Colonic mucosa (tissue), 4 donors: Measurements from ENCODE around the gene GFRA3. TPM values are rescaled to one million over a fixed set of nuclear protein-coding genes. Genes with fewer than 3 reads are reported as not detected.
"Not testable (repeated sequence)": the region's sequence is repeated elsewhere in the genome, so short reads cannot be mapped to it uniquely, and the experiment has no call there.

Experiments used
- DNase-seq: peaks from one replicate; pipeline ENCODE4 v3.0.0-alpha.2; 2020
- H3K27ac ChIP-seq: fragments of 200-600 bp; one replicate; pipeline ENCODE4 v1.8.0; 2021
- H3K27me3 ChIP-seq: fragments of 200-600 bp; one replicate; pipeline ENCODE4 v1.8.0; 2021
- H3K36me3 ChIP-seq: fragments of 200-600 bp; one replicate; pipeline ENCODE4 v1.8.0; 2021
- H3K4me1 ChIP-seq: fragments of 200-600 bp; one replicate; pipeline ENCODE4 v1.8.0; 2021; ENCODE audit warnings: mild to moderate bottlenecking
- H3K4me3 ChIP-seq: fragments of 200-600 bp; one replicate; pipeline ENCODE4 v1.8.0; 2021
- H3K9ac ChIP-seq, 2 donors: one replicate each; pipeline ENCODE4 v1.7.0; 2013; ENCODE audit warnings: control low read depth in 2 of 2, low read depth in 2 of 2, low read length in 2 of 2
- H3K9me3 ChIP-seq: fragments of 200-600 bp; one replicate; pipeline ENCODE4 v1.8.0; 2021
- CTCF ChIP-seq: fragments of 200-600 bp; IDR thresholded peaks from one replicate; pipeline ENCODE4 v1.8.0; 2022; ENCODE audit warnings: antibody characterized with exemption, mild to moderate bottlenecking
- intact Hi-C: fragments of 100-400 bp; cut with DNase I; formaldehyde crosslinking; loops from one replicate; pipeline ENCODE4 v1.14.1; 2022
- total RNA-seq, 2 donors: library from RNA; stranded (reverse); fragmentation: NEBNext Ultra II Directional in 1 of 2; extraction: Animal tissue kit (Norgen Biotek cat#: 25700) in 1 of 2; gene quantifications; one replicate each; pipeline ENCODE4 v1.2.1, GENCODE V29; 2021
- donor health status: healthy.
- donor health status: DM: no; HTN: no; CAD: no.
- donor health status: DM: no; HTN: no; CAD: no.

The GFRA3 gene
- total RNA-seq, 2 donors from 2014 or later = 0.72 to 1.8 TPM

GRCh38 chr5:138263581-138263980, 10.8 kb downstream of the GFRA3 start:
- Histone ChIP-seq H3K9ac (no peak overlapping the region), H3K27ac (no peak overlapping the region), H3K36me3 (no peaks in the 10 kb centered on the region), H3K9me3 (no peaks in the 10 kb centered on the region), H3K4me3 (no peak overlapping the region), H3K4me1 (no peaks in the 10 kb centered on the region), H3K27me3 (no peaks in the 10 kb centered on the region)
- TF ChIP-seq CTCF = no peak
- DNase-seq = no peak
- intact Hi-C loops = no loop called here

- no peak overlapping the region for H3K27ac ChIP-seq
- no peaks in the 10 kb centered on the region for H3K27me3 ChIP-seq
- intact Hi-C loops = no loop called here
- no peaks in the 10 kb centered on the region for H3K4me1 ChIP-seq
- H3K4me3 ChIP-seq = no peak overlapping the region
- no peak overlapping the region for H3K9ac ChIP-seq
- no peak for DNase-seq
- TF ChIP-seq CTCF = no peak
- H3K36me3 ChIP-seq = no peaks in the 10 kb centered on the region
- no peaks in the 10 kb centered on the region for H3K9me3 ChIP-seq
These were observed 15.6 kb downstream of the GFRA3 start for GRCh38 chr5:138258704-138259292.

DNA sequence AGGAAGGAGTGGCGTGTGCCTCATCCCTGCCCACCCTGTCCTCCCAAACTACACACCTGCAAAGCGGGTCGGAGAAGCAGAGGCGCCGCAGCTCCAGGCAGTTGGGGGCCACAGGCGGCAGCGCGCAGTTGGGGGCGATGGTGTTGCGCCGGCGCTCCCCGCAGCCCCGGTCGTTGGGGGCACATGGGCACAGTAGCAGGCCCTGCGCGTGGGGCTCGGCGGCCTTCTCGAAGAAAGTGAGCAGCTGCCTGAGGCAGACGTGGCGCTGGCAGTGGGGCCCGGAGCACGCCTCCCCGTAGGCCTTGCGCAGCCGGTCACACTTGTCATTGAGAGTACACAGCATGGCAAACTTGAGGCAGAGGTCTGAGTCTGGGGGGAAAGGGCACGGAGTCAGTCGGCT, 16.8 kb downstream of the GFRA3 start:
- H3K27ac ChIP-seq = no peak overlapping the region
- TF ChIP-seq CTCF = no peak
- no peak overlapping the region for H3K4me3 ChIP-seq
- no peaks in the 10 kb centered on the region for H3K36me3 ChIP-seq
- H3K27me3 ChIP-seq = no peaks in the 10 kb centered on the region
- no peak overlapping the region for H3K9ac ChIP-seq
- H3K9me3 ChIP-seq = no peaks in the 10 kb centered on the region
- no peaks in the 10 kb centered on the region for H3K4me1 ChIP-seq
- DNase-seq = no peak
- intact Hi-C loops = no loop called here

- H3K27ac ChIP-seq = no peak overlapping the region
- no peaks in the 10 kb centered on the region for H3K27me3 ChIP-seq
- intact Hi-C loops = no loop called here
- H3K4me3 ChIP-seq = no peak overlapping the region
- H3K9ac ChIP-seq = no peak overlapping the region
- no peak for DNase-seq
- H3K36me3 ChIP-seq = no peaks in the 10 kb centered on the region
- TF ChIP-seq CTCF = no peak
- no peaks in the 10 kb centered on the region for H3K4me1 ChIP-seq
- H3K9me3 ChIP-seq = no peaks in the 10 kb centered on the region
These were observed 21.5 kb downstream of the GFRA3 start for GRCh38 chr5:138252944-138253343.

DNA sequence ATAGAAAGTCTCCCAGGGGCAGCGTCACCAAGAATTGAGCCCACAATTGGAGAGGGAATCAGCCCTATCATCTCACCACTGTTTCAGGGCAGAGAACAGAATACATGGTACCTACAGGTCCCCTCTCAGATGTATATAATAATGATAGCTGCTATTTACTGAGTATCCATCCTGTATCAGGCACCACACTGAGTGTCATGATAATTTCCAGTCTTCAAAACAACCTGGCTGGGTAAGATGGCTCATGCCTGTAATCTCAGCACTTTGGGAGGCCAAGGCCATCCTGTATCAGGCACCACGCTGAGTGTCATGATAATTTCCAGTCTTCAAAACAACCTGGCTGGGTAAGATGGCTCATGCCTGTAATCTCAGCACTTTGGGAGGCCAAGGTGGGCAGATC, 26.6 kb downstream of the GFRA3 start:
- H3K4me3 ChIP-seq, H3K27ac ChIP-seq, DNase-seq, H3K9me3 ChIP-seq, H3K27me3 ChIP-seq, intact Hi-C loops, H3K9ac ChIP-seq, H3K36me3 ChIP-seq, H3K4me1 ChIP-seq: not testable (repeated sequence)

- intact Hi-C loops = no loop called here
- Histone ChIP-seq H3K36me3 (no peaks in the 10 kb centered on the region), H3K27me3 (peaks cover 7% of the 10 kb centered on the region)
These were observed 27.6 kb downstream of the GFRA3 start for GRCh38 chr5:138246822-138247221.

More at GRCh38 chr5:138246822-138247221, 27.6 kb downstream of the GFRA3 start:
- Histone ChIP-seq H3K4me1 (no peaks in the 10 kb centered on the region), H3K9ac (no peak overlapping the region), H3K27ac (no peak overlapping the region), H3K4me3 (no peak overlapping the region), H3K9me3 (no peaks in the 10 kb centered on the region)
- DNase-seq = no peak
- TF ChIP-seq CTCF = no peak
